ENCODE data around the gene DISC1. TPM values are rescaled to one million over a fixed set of nuclear protein-coding genes. Genes with fewer than 3 reads are reported as not detected.

DISC1 gene
- total RNA-seq, 1 experiment from 2014 or later: 1.8 TPM

- intact Hi-C loops (cut with micrococcal nuclease; ENCODE audit: unreplicated experiment): no loop called here
- Histone ChIP-seq H3K4me3 (ENCODE audit: low read depth, low read length, poor library complexity, severe bottlenecking) (no peak overlapping the region), H3K27ac (ENCODE audit: low read depth, low read length, poor library complexity, severe bottlenecking) (no peak overlapping the region), H3K4me1 (ENCODE audit: insufficient read depth, low read length, poor library complexity, severe bottlenecking) (peaks cover under 1% of the 10 kb centered on the region), H3K9me3 (ENCODE audit: low read depth, low read length, poor library complexity, severe bottlenecking) (no peaks in the 10 kb centered on the region), H3K27me3 (replicated peaks; ENCODE audit: insufficient read depth, low read depth, low read length, poor library complexity) (no peaks in the 10 kb centered on the region), H3K36me3 (ENCODE audit: insufficient read depth, low read length, poor library complexity, severe bottlenecking) (no peaks in the 10 kb centered on the region)
- DNase-seq (ENCODE audit: low spot score): no peak
- ChIA-PET CTCF (no interaction called here), POLR2A (ENCODE audit: low non-redundant PET) (no interaction called here)
- TF ChIP-seq CTCF (conservative IDR thresholded peaks at IDR 0.05; ENCODE audit: low read depth, low read length): no peak
- TF ChIP-seq EZH2 (IDR thresholded peaks at IDR 0.05; ENCODE audit: borderline replicate concordance, low read depth, low read length, poor library complexity, severe bottlenecking): no peak
- no TSS peak for BruUV-seq (replicated peaks)
Observed at GRCh38 chr1:232033285-232033684, 406.7 kb downstream of the DISC1 start.

GRCh38 chr1:232034556-232034955, 408.0 kb downstream of the DISC1 start:
- Histone ChIP-seq H3K27ac (ENCODE audit: low read depth, low read length, poor library complexity, severe bottlenecking) (no peak overlapping the region), H3K4me3 (ENCODE audit: low read depth, low read length, poor library complexity, severe bottlenecking) (no peak overlapping the region), H3K36me3 (ENCODE audit: insufficient read depth, low read length, poor library complexity, severe bottlenecking) (no peaks in the 10 kb centered on the region), H3K4me1 (ENCODE audit: insufficient read depth, low read length, poor library complexity, severe bottlenecking) (peaks cover 7% of the 10 kb centered on the region), H3K27me3 (replicated peaks; ENCODE audit: insufficient read depth, low read depth, low read length, poor library complexity) (no peaks in the 10 kb centered on the region), H3K9me3 (ENCODE audit: low read depth, low read length, poor library complexity, severe bottlenecking) (no peaks in the 10 kb centered on the region)
- intact Hi-C loops (cut with micrococcal nuclease; ENCODE audit: unreplicated experiment): no loop called here
- TF ChIP-seq EZH2 (IDR thresholded peaks at IDR 0.05; ENCODE audit: borderline replicate concordance, low read depth, low read length, poor library complexity, severe bottlenecking): no peak
- TF ChIP-seq CTCF (conservative IDR thresholded peaks at IDR 0.05; ENCODE audit: low read depth, low read length): no peak
- no TSS peak for BruUV-seq (replicated peaks)
- no peak for DNase-seq (ENCODE audit: low spot score)
- ChIA-PET CTCF (no interaction called here), POLR2A (ENCODE audit: low non-redundant PET) (no interaction called here)

- ChIA-PET CTCF (no interaction called here), POLR2A (ENCODE audit: low non-redundant PET) (no interaction called here)
- intact Hi-C loops (cut with micrococcal nuclease; ENCODE audit: unreplicated experiment): no loop called here
Observed at GRCh38 chr1:232036181-232036933, 409.8 kb downstream of the DISC1 start.

More at GRCh38 chr1:232036181-232036933, 409.8 kb downstream of the DISC1 start:
- TF ChIP-seq CTCF (conservative IDR thresholded peaks at IDR 0.05; ENCODE audit: low read depth, low read length): no peak
- TF ChIP-seq EZH2 (IDR thresholded peaks at IDR 0.05; ENCODE audit: borderline replicate concordance, low read depth, low read length, poor library complexity, severe bottlenecking): no peak
- Histone ChIP-seq H3K9me3 (ENCODE audit: low read depth, low read length, poor library complexity, severe bottlenecking) (no peaks in the 10 kb centered on the region), H3K36me3 (ENCODE audit: insufficient read depth, low read length, poor library complexity, severe bottlenecking) (no peaks in the 10 kb centered on the region), H3K4me3 (ENCODE audit: low read depth, low read length, poor library complexity, severe bottlenecking) (no peak overlapping the region), H3K27me3 (replicated peaks; ENCODE audit: insufficient read depth, low read depth, low read length, poor library complexity) (no peaks in the 10 kb centered on the region), H3K27ac (ENCODE audit: low read depth, low read length, poor library complexity, severe bottlenecking) (no peak overlapping the region), H3K4me1 (ENCODE audit: insufficient read depth, low read length, poor library complexity, severe bottlenecking) (peaks cover 7% of the 10 kb centered on the region)
- no TSS peak for BruUV-seq (replicated peaks)
- no peak for DNase-seq (ENCODE audit: low spot score)
